Osteoblast (primary cell): ENCODE measurements around the gene PIEZO2. TPM values are rescaled to one million over a fixed set of nuclear protein-coding genes. Genes with fewer than 3 reads are reported as not detected.
A peak's percentile ranks its signal among the peaks of the same experiment; 100 is the strongest.

ENCODE experiments used
- DNase-seq: peaks from one replicate; pipeline ENCODE4 v3.0.0; 2011; ENCODE audit warnings: low spot score, mixed read lengths; ENCODE audit not compliant: insufficient read length; ENCODE audit errors: missing footprints
- H2AFZ ChIP-seq: 2 replicates; pipeline ENCODE4 v1.6.0; 2011; ENCODE audit warnings: mild to moderate bottlenecking, low read length
- H3K27ac ChIP-seq: 2 replicates; pipeline ENCODE4 v1.5.1; 2011; ENCODE audit warnings: mild to moderate bottlenecking, low read depth, low read length, moderate library complexity
- H3K27me3 ChIP-seq: 2 replicates; pipeline ENCODE4 v1.6.0; 2012; ENCODE audit warnings: mild to moderate bottlenecking, control low read depth, inconsistent platforms, low read length, moderate library complexity; ENCODE audit not compliant: insufficient read depth
- H3K36me3 ChIP-seq: 2 replicates; pipeline ENCODE4 v1.5.1; 2011; ENCODE audit warnings: mild to moderate bottlenecking, low read length, control low read depth, moderate library complexity; ENCODE audit not compliant: insufficient read depth
- H3K4me1 ChIP-seq: 2 replicates; pipeline ENCODE4 v1.5.1; 2011; ENCODE audit warnings: mild to moderate bottlenecking, low read length, control low read depth, moderate library complexity; ENCODE audit not compliant: insufficient read depth
- H3K4me2 ChIP-seq: 2 replicates; pipeline ENCODE4 v1.6.0; 2011; ENCODE audit warnings: mild to moderate bottlenecking, low read length; ENCODE audit not compliant: insufficient read depth
- H3K4me3 ChIP-seq: fragments of 200-600 bp; sonication (generic); 3 replicates; pipeline ENCODE4 v1.5.1; 2012; ENCODE audit warnings: mild to moderate bottlenecking, low read length, inconsistent platforms; ENCODE audit not compliant: insufficient read depth
- H3K79me2 ChIP-seq: 2 replicates; pipeline ENCODE4 v1.6.0; 2012; ENCODE audit warnings: mild to moderate bottlenecking, low read length, control low read depth, inconsistent platforms; ENCODE audit not compliant: insufficient read depth
- H3K9me3 ChIP-seq: 2 replicates; pipeline ENCODE4 v1.5.1; 2011; ENCODE audit warnings: low read depth, low read length, control low read depth
- H4K20me1 ChIP-seq: 2 replicates; pipeline ENCODE4 v1.6.0; 2012; ENCODE audit warnings: mild to moderate bottlenecking, low read length, control low read depth; ENCODE audit not compliant: insufficient read depth
- CTCF ChIP-seq: IDR thresholded peaks from 2 replicates; pipeline ENCODE4 v1.5.1; 2011; ENCODE audit warnings: mild to moderate bottlenecking, low read depth, low read length, moderate library complexity; ENCODE audit errors: extremely low read depth
- total RNA-seq: library from RNA; depleted of rRNA; stranded (reverse); fragments of >200 nt; gene quantifications from 2 replicates; pipeline ENCODE4 v1.2.3, GENCODE V29; 2012

Gene PIEZO2
- total RNA-seq, 1 donor: 46.7 TPM

DNA sequence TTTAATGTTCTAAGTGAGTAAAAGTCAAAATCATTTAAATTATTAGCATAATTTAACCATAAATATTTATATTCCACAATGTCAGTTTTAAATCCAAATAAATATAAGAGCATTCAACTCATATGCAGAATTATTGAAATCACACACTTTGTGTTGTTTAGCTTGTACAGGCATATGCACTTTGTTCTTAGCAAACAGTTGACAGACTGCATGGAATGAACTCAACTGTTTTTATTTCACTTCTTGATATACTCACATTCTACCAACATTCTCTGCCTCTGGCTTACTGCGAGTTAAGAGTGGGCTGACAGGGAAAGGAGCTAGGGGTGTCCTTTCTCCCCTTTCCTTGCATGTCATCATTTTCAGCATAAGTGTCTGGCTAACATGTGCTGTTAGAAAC, 7.6 kb upstream of the PIEZO2 start:
- H3K4me1 ChIP-seq: peaks cover 6% of the 10 kb centered on the region
- no peaks in the 10 kb centered on the region for H3K79me2 ChIP-seq
- peaks cover 9% of the 10 kb centered on the region for H3K27me3 ChIP-seq
- no peak overlapping the region for H3K4me2 ChIP-seq
- no peak overlapping the region for H2AFZ ChIP-seq
- DNase-seq: no peak
- no peak overlapping the region for H3K27ac ChIP-seq
- H3K4me3 ChIP-seq: no peak overlapping the region
- no peaks in the 10 kb centered on the region for H3K9me3 ChIP-seq
- no peaks in the 10 kb centered on the region for H4K20me1 ChIP-seq
- H3K36me3 ChIP-seq: no peaks in the 10 kb centered on the region
- TF ChIP-seq CTCF: no peak

- no peaks in the 10 kb centered on the region for H3K9me3 ChIP-seq
- H4K20me1 ChIP-seq: no peaks in the 10 kb centered on the region
- no peak overlapping the region for H3K4me3 ChIP-seq
- H3K4me2 ChIP-seq: no peak overlapping the region
- peaks cover 26% of the 10 kb centered on the region for H3K27me3 ChIP-seq
- H3K36me3 ChIP-seq: no peaks in the 10 kb centered on the region
- DNase-seq: no peak
- H3K4me1 ChIP-seq: peaks cover 6% of the 10 kb centered on the region
- H3K79me2 ChIP-seq: no peaks in the 10 kb centered on the region
- peak overlapping the region; percentile 42 for H2AFZ ChIP-seq
- no peak overlapping the region for H3K27ac ChIP-seq
- TF ChIP-seq CTCF: no peak
Observed at GRCh38 chr18:11155034-11155759, 5.8 kb upstream of the PIEZO2 start.

DNA sequence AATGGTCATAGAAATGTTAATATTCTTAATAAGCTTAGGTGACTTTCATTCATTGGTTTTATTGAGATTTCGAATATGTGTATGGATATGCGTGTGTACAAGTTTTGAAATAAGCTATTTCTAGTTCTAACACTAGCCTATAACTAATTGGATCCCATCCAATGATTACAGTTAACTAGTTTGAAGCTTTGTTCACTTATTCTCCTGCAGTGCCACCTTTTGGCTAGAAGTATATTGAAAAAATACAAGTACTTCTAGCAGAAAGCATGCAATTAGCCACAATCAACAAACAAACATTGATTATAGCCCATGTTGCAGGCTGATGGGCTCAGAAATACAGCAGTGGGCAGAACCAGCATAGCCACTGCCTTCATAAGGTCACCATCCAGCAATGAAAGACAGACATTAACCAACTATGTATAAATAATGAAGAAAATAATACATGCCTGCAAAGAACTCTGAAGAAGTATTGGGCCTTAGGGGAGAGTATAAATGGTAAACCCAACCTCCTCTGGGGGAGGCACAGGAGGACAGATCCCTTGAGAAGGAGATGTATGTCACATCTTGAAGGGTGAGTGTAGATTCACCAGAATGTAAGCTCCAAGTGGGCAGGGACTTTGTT, 5.1 kb upstream of the PIEZO2 start:
- peak; percentile 59 for TF ChIP-seq CTCF
- H3K79me2 ChIP-seq: no peaks in the 10 kb centered on the region
- H2AFZ ChIP-seq: no peak overlapping the region
- H3K4me3 ChIP-seq: no peak overlapping the region
- no peaks in the 10 kb centered on the region for H3K9me3 ChIP-seq
- H3K36me3 ChIP-seq: no peaks in the 10 kb centered on the region
- H3K27ac ChIP-seq: no peak overlapping the region
- H3K27me3 ChIP-seq: peaks cover 29% of the 10 kb centered on the region
- H4K20me1 ChIP-seq: no peaks in the 10 kb centered on the region
- no peak for DNase-seq
- peaks cover 9% of the 10 kb centered on the region for H3K4me1 ChIP-seq
- H3K4me2 ChIP-seq: no peak overlapping the region

GRCh38 chr18:11153097-11153496, 3.7 kb upstream of the PIEZO2 start:
- TF ChIP-seq CTCF: no peak
- Histone ChIP-seq H4K20me1 (no peaks in the 10 kb centered on the region), H3K4me2 (no peak overlapping the region), H3K27ac (no peak overlapping the region), H3K4me3 (no peak overlapping the region), H3K9me3 (no peaks in the 10 kb centered on the region), H3K36me3 (no peaks in the 10 kb centered on the region), H3K79me2 (no peaks in the 10 kb centered on the region), H2AFZ (no peak overlapping the region), H3K4me1 (peaks cover 9% of the 10 kb centered on the region), H3K27me3 (peaks cover 40% of the 10 kb centered on the region)
- DNase-seq: no peak
